ENCODE data around the gene HNRNPH3.

DNA sequence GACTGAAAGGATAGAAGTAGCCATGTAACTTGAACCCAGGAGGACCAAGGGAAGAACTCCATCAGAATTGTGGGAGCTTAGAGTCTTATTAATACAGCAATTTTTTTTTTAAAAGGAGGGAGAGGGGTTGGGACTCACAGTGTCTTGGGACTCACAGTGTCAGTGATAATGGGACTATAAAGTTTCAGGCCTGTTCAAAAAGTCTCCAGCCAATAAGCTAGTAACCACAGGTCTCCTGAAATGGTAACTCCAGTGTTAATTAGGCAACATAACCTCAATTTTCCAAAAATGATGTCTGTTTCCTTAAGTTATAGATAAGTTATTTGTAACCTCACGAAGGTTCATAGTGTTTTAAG is 2.4 kb upstream of the HNRNPH3 start:
- TF ChIP-seq GATA2 (IDR thresholded peaks at IDR 0.05; ENCODE audit: low read depth, low read length) (no peak), GATA3 (IDR thresholded peaks at IDR 0.05; ENCODE audit: low read depth, low read length) (no peak)
